HG03175 (cell line): ENCODE results near the gene SBNO2.
"Not testable (repeated sequence)": the region's sequence is repeated elsewhere in the genome, so short reads cannot be mapped to it uniquely, and the experiment has no call there.

Experiments used
- ATAC-seq: cut with Tn5 transposase; IDR thresholded peaks from one replicate; pipeline ENCODE4 v1.9.1; 2021; ENCODE audit warnings: mild to moderate bottlenecking, moderate library complexity; ENCODE audit not compliant: unreplicated experiment

The SBNO2 gene

DNA sequence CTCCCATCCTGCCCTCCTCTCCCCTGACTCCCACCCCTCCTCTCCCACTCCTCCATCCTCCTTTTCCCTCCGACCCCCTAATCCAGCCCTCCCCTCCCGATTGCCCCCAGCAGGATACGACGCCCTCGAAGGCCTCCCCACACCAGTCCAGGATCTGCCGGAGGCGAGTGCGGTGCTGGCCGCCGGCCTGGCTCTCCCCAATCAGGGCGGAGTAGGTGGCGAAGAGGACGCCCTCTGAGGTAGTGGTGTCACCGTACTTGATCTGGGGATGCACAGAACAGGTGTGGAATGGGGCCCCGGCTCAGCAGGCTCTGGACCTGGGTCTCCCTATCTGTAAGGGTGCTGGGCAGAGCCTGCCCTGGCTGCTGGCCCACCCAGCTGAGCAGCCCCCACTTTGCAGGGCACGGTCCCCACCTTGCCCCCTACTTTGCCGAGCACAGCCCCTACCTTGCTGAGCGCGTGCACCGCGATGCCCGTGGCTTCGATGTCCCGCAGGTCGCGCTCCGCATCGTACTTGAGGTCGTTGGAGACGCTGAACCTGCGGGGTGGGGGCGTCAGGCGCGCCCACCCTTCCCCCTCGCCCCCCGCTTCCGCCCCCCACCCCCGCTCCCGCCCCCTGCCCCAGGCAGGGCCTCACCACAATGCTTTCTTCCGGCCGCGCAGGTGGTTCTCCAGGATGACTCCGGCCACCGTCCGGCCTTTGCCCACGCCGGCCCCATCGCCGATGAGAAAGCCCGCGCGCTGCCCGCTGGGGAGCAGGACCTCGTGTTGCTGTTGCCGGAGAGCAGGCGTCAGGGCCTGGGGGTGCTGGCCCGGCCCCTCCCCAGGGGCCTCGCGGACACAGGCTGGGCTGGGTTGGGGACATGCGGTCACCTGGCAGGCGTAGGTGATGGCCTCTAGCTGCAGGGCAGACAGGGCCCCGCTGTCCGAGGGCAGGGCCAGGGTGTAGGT is 51.8 kb downstream of the SBNO2 start:
- no peak for ATAC-seq

DNA sequence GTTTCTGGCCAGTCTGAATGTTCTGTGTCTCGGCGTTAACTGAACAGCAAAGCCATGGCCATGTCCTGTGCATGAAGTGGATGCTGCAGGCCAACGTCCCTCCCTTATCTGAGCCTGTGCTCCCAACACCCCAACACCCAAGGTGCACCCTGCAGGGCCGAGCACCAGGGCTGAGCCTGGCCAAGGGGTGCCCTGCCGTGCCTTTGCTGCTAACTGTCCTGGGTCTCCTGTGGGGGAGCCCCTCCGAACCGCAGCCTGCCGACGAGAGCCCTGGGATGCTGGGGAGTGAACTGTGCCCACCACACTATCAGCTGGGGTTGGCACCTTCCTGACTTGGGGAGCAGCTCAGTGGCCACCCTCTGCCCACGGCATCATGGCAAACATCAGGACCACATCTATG is 52.7 kb downstream of the SBNO2 start:
- no peak for ATAC-seq

DNA sequence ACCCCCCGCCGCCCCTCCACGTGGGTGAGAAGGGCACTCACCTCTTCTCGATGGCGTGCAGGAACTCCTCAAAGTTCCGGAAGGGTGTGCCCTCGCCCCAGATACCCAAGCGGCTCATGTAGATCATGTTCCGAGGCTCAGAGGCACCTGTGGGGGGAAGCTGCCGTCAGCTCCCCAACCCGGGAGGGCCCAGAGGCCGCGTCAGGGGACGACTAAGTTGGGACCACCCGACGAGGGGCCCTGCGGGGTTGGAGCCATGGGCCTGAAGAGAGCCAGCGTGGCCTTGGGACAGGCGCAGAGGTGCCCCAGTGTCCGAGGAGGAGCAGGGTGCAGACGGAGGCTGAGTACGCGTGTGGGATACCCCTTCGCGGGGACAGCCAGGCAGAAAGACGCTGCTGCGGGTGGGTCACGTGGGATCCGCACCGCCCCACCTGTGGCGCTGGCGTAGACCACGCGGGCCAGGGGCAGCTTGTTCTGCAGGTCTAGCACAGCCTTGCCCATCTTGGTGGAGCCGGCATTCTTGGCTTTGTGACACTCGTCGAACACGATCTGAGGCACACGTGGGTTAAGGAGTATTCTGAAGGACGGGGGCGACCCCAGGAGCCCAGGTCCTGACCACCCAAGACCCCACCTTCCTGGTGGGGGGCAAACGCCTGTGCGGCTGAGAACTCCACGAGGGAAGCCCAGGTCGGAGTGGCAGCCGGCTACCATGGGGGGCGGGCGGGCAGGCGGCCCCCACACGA is 54.4 kb downstream of the SBNO2 start:
- no peak for ATAC-seq

DNA sequence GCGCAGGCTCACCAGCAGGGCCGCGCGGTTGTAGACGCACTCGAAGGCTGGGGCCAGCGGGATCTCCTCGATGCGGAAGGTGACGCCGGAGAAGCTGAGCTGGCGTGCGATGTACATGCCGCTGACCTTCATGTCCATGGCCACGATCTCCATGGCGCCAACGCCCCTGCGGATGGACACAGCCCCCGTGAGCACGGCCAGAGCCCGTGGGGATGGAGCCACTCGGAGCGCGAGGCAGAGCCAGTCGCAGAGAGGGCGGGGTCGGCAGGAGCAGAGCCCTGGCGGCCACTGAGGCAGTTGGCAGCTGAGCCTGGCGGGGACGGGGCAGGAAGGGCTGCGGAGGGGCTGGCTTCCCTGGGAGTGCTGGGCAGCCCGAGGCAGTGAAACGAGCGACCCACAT is 55.1 kb downstream of the SBNO2 start:
- no peak for ATAC-seq

DNA sequence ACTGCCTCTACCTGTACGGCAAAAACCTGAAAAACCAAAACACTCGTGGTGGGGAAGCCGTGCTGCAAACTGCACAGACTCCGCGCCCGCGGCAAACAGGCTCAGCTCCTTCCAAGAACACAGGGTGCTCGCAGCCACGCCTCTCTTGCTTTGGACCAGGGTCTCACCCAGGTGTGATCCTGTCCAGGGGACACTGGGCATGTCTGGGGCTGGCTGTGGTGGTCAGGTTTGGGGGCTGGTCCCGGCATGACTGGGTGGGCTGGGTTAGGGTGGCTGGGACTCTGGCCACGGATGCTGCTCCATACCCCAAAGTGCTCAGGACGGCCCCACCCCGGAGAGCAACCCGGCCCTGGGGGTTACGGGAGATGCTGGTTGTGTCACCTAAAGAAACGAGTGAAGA is 56.4 kb downstream of the SBNO2 start:
- ATAC-seq: no peak

DNA sequence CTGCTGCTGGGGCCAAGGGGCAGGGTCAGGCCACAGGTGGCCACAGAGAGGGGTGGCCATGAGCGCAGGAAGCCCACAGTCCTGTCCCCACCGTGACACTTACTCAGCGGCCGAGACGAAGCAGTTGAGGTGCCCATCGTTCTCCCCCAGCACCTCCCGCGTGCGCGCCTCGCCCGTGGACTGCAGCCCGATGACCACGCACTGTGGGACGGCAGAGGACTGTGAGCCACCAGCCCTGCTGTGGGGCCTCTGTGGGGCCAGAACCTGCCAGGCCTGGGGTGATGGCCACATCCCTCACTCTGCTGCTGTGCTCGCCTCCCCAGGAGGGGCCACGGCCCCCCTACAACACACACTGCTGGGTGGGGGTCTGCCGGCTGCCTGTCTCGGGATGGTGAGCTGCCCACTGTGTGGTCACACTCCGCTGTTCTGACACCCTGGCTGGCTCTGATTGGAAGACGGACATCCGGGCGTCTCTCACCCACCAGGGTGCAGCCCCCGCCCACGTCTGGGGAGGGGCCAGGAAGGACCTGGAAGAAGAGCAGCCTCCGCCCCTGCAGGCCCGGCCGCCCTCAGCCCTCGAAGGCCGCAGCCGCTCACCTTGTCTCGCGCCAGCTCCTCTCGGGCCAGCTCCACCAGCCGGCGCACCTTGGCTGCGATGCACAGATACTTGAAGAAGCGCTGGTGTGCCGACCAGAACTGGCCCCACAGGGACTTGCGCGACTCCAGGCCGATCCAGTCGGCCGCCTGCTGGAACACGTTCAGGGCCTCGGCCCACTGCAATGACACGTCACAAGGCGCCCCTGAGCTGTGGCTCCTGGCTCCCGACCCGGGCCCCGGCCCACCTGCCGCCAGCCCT is 57.1 kb downstream of the SBNO2 start:
- ATAC-seq: no peak

DNA sequence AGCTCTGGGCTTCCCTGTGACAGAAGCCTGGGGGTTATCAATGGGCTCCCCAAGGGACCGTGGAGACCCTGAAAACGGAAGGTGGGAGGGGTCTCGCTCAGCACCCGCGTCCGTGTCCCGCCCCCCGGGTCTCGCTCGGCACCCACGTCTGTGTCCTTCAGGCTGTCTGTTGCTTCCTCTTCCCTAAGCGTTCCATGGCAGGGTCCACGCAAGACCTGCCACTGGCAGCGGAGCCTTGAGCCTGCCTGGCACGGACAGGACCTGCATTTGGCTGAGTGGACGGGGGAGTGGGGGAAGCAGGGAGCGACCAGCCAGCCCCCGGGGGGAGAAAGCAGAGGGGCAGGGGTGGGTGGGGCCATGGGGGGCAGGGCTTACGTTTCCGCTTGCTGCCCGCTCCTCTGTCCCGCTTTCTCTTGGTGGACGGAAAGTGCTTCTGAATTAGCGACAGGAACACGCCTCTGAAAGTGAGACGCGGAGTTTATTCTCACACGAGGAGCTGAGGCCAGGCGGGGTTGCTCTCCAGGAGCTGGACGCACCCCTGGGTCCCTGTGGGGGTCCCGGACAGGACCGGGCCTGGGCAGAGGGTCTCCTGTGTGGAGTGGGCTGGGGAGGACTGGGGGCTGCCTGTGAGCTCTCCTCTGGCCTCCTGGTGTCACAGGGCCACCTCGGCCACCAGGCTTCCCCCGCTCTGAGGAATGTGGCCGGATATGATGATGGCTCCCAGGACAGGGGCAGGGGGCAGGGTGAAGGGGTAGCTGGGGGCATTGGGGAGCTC is 58.2 kb downstream of the SBNO2 start:
- no peak for ATAC-seq

DNA sequence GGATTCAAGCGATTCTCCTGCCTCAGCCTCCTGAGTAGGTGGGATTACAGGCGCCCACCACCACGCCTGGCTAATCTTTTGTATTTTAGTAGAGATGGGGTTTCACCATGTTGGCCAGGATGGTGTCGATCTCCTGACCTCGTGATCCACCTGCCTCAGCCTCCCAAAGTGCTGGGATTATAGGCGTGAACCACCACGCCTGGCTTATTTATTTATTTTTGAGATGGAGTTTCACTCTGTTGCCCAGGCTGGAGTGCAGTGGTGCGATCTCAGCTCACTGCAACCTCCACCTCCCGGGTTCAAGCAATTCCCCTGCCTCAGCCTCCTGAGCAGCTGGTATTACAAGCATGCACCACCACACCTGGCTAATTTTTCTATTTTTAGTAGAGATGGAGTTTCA is 59.3 kb downstream of the SBNO2 start:
- not testable (repeated sequence) for ATAC-seq

DNA sequence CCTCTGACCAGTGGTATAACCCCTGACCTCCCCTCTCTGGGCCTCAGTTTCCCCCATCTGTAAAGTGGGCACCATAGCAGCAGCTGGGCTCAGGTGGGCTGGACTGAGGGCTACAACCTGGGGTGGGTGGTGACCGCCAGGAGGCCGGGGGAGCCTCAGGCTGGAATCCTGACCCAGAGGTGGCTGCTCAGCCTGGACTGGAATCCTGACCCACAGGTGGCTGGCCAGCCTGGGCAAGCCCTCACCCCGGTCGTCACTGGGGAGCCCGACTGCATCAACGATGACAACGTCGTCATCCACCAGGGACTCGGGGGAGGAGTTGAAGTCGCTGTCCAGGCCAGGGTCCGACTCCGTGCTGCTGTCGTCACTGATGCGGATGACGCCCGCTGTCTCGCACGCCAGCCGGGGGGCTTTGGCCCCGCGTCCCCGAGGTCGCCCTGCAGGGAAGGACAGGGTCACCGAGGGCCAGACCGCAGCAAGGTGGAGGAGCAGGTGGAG is 60.0 kb downstream of the SBNO2 start:
- ATAC-seq: no peak

DNA sequence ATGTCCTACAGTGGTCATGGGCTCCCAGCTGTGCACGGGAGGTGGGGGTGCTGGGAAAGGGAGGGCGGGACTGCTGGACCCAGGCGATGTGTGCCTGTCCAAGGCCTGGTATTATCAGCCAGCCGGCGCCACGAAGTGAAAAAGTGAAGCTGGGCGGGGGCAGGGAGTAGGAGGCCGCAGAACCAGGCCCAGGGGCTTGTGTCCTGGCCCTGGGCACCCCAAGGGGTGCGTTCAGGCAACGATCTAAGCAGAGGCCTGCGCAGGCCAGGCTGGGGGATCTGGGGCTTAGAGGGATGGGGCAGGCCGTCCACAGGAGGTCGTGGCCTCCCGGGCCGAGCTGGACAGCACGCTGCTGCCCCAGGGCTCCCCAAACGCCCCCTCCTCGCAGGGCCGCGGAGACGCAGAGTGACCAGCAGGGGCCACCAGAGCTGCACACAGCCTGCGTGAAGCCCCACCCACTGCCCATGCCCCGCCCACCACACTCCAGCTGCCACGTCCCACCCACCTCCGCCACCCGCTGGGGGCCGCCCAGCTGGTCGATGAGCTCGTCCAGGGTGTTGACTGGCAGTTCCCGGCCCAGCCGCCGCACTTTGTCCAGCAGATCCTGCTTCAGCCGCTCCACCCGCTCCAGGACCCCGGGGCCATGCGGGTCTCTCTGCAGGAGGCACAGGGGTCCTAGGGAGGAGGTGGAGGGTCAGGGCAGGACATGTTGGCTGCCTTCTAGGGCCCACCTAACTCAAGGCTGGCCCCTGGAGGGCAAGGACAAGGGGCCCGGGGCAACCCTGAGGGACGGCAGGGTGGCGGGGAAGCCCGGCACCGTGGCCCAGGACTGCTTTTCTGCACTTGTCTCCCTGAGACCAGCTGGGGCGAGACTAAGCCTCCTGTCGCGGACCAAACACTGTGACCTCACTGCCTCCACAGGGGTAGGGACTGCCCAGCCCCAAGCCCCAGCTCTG is 60.8 kb downstream of the SBNO2 start:
- ATAC-seq: peak; percentile 46

DNA sequence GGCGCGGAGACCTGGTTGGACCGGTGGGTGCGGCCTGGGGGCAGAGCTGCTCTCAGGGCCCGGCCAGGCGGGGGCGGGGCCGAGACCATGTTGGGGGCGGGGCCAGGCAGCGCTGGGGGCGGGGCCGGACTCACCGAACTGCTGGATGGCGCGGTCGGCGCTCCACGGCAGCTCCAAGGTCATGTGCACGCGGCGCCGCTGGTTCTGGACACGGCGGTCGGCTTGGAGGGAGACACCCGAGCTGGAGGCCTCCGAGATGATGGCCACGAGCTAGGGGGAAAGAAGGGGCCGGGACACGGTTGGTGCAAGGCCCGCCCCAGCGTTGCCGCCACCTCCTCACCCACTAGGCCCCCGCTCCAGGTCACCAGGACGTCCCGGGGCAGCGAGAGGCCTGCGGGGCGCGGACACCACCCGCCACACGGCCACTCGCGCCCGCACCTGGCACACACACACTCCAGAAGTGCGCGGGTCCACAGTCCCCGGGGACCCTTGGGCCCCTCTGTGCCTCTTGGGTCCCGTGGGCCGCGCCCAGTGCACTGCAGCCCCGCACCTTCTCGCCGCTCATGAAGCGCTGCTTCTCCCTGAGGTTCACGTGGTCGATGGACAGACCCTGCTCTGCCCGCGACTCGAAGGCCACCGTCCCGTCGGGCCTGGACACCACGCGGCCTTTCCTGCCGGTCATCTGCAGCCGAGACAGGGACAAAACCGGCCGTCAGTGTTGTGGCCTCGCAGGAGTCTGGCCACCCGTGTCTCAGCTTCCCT is 61.6 kb downstream of the SBNO2 start:
- ATAC-seq: no peak

DNA sequence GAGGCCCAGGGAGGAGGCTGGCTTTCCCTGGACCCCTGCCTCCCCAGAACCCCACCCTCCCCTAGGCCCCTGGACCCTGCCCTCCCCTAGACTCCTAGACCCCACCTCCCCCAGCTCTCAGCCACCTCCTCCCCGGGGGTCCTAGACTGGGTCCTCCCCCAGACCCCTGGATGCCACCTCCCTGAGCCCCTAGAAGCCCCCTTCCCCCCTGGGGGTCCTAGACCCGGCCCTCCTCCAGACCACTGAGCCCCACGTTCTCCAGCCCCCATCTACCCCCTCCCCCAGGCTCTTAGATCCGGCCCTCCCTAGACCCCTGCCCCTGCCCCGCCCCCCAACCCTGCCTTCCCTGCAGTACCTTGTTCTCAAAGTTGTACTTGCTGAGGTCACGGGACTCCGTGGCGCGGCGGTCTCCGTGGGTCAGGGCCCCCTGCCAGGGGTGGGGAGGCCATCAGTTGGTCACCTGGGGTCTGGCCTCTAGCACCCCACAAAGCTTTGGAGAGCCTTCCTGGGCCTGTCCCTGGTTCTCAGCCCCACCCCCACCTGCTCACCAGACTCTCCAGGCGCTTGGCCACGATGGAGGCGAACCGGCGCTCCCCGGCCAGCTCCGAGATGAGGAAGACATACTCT is 62.3 kb downstream of the SBNO2 start:
- no peak for ATAC-seq

DNA sequence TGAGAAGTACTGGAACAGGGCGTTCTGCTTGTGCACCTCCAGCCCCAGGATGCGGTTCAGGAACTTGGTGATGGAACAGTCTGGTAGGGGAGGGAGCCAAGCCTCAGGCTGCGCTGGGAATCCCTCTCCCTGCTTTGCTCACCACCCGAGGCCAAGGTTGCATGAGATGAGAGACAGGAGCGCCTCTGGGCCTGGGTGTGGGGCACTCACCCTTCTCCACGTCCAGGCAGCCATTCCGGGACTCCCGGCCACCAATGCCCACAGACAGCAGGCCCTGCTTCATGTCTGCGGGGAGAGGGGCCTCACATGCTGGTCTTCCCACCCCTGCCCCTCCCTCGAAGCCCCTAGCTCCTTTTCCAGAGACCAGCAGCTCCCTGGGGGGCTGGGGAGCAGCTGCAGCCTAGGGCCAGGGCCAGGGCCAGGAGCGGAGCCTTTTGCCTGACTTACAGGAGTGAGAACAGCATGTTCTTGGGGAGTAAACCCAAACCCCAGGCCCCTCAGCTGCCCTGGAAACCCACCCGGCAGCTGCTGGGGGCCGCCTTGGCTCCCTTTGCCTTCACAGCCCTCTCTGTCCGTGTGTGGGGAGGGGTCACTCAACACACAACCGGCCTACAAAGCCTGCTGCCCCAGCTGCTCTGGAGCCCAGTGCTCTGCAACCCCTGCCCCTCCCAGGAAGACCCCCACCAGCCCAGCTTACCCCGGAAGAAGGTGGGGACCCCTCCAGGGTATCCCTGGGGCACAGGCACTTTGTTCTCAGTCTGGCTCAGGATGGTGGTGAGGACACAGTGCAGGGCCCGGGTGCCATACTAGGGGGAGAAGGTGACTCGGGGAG is 63.0 kb downstream of the SBNO2 start:
- ATAC-seq: no peak

DNA sequence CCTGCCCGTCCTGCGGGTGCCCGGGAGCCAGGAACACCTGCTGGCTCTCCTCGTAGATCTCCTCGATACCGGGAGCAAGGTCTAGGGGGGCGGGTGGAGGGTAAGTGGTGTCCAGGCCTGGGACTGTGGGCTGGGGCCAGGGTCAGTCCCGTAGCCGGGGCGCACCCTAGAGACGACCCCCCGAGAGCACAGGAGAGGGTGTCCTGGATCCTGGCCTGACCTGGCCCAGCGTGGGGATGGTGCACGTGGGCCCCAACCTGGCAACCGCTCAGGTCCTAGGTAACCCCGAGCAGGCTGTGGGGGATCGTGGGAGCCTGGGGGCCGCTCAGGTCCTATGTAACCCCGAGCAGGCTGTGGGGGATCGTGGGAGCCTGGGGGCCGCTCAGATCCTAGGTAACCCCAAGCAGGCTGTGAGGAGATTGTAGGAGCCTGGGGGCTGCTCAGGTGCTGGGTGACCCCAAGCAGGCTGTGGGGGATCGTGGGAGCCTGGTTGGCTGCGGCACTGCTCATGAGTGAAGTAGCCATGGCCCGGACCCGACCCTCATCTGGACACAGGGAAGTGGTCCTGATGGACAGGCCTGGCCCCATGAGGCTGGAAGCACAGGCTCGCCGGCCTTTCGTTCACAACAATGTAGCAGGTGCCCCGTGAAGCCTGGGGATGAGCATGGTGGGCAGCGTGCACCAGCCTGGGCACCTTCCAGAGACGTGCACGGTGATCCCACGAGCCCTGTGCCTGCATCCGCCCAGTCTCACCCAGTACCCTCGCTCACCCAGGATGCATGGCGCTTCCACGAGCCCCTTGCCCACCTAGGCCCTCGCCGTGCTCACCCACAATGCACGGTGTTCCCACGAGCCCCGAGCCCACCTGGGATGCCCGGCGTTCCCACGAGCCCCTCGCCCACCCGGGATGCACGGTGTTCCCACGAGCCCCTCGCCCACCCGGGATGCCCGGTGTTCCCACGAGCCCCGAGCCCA is 64.1 kb downstream of the SBNO2 start:
- ATAC-seq: no peak

DNA sequence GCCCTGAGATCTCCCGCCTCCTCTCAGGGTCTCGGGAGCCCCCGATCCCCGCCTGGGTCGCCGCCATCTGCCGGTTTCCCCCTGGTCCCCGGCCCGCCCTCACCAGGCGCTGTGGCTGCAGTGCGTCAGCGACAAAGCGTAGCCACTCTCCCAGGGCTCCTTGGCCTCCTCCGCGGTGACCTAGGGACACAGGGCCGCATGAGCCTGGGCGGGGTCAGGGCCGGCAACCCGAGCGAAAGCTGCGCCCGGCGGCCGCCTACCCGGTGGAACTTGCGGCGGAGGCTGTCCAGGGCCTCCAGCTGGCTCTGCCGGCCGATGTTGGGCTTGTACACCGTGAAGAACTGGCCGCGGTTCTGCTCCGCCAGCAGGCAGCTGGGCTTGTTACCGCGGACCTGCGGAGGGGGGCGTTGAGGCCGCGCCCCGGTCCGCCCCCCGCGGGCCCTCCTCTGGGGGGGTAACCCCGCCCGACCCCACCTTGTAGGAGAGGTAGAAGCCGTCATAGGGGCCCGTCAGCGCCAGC is 65.0 kb downstream of the SBNO2 start:
- ATAC-seq: no peak
